Esophagus squamous epithelium (tissue), 5 donors: ENCODE measurements around the gene LRRC31. TPM values are rescaled to one million over a fixed set of nuclear protein-coding genes. Genes with fewer than 3 reads are reported as not detected.

Experiments
- DNase-seq: peaks from one replicate; lab custom pipeline; 2025; lab: John Stamatoyannopoulos, UW
- H3K27ac ChIP-seq, 4 donors: fragments of 200-600 bp; sonication (generic); one replicate each; pipeline ENCODE4 v1.5.1; 2016 to 2019; ENCODE audit warnings: mild to moderate bottlenecking in 1 of 4
- H3K27me3 ChIP-seq, 4 donors: fragments of 200-600 bp; sonication (generic); 1 replicate in 3 of 4; 2 replicates in 1 of 4; pipeline versions ENCODE4 v1.5.1 to v1.6.0; 2017 to 2021; ENCODE audit warnings: antibody characterized with exemption in 1 of 4
- H3K36me3 ChIP-seq, 3 donors: fragments of 200-600 bp; sonication (generic); one replicate each; pipeline ENCODE4 v1.5.1; 2016 to 2019
- H3K4me1 ChIP-seq, 3 donors: fragments of 200-600 bp; sonication (generic); one replicate each; pipeline ENCODE4 v1.5.1; 2017 to 2019
- H3K4me3 ChIP-seq, 4 donors: fragments of 200-600 bp; sonication (generic); 1 replicate in 3 of 4; 2 replicates in 1 of 4; pipeline ENCODE4 v1.5.1; 2016 to 2019; ENCODE audit warnings: mild to moderate bottlenecking in 2 of 4, moderate library complexity in 1 of 4
- H3K9me3 ChIP-seq, 3 donors: fragments of 200-600 bp; sonication (generic); one replicate each; pipeline ENCODE4 v1.5.1; 2016 to 2019
- POLR2A ChIP-seq, 4 donors: fragments of 450-650 bp; IDR thresholded peaks; one replicate each; pipeline ENCODE4 v1.6.1; 2017; ENCODE audit warnings: antibody characterized with exemption in 4 of 4, mild to moderate bottlenecking in 4 of 4, moderate library complexity in 3 of 4
- WGBS, 2 donors: methylation state at CpG; one replicate each; pipeline ENCODE4 v1.1.5; 2018; 5-methylcytosine and 5-hydroxymethylcytosine counted together
- intact Hi-C: fragments of 100-400 bp; cut with DNase I; formaldehyde crosslinking; loops from one replicate; pipeline ENCODE4 v1.15.0; 2022
- total RNA-seq, 4 donors: library from RNA; depleted of rRNA; stranded (reverse); fragments of >200 nt; gene quantifications; one replicate each; pipeline ENCODE4 v1.1.0, GENCODE V29; 2016
- TF ChIP-seq, protein P1 (sequence below), 6 experiments: fragments of 450-650 bp in 4 of 6; fragments of 200-600 bp in 2 of 6; sonication (generic) in 2 of 6; IDR thresholded peaks; one replicate each; pipeline ENCODE4 v1.5.1; 2016 to 2019; ENCODE audit warnings: antibody characterized with exemption in 6 of 6, mild to moderate bottlenecking in 4 of 6, moderate library complexity in 4 of 6
- donor health status: DM: yes; HTN: yes; CAD: no.

The LRRC31 gene
- total RNA-seq, 4 donors from 2014 or later: not detected

DNA sequence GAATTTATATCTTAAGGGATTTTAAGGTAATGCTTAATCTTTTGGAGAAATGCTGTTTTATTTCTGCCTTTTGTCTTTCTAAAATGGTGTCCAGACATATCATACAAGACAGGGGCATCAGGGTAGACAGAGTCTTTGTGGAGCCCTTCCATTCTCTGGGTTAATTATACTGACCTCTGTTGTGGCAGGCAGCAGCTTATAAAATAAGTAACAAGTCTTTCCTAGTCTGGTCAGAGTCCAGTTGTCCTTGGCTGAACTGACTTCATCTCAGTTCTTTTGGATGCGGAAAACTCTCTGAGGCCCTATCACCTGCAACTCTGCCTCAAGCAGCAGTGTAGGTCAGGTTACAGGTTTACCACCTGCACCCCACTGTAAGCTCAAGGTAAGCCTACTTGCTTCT lies 77.4 kb downstream of the LRRC31 start:
- intact Hi-C loops: no loop called here
- Histone ChIP-seq H3K9me3 (no peaks in the 10 kb centered on the region), H3K27ac (no peak overlapping the region), H3K27me3 (no peaks in the 10 kb centered on the region), H3K4me1 (no peaks in the 10 kb centered on the region), H3K36me3 (peaks cover 0 to 40% (median 9%) of the 10 kb centered on the region in 3 donors), H3K4me3 (no peak overlapping the region)
- WGBS, 2 donors: 100% methylated on average over 1 of the region's 1 CpG
- DNase-seq: no peak
- TF ChIP-seq POLR2A (IDR thresholded peaks at IDR 0.05): no peak

DNA sequence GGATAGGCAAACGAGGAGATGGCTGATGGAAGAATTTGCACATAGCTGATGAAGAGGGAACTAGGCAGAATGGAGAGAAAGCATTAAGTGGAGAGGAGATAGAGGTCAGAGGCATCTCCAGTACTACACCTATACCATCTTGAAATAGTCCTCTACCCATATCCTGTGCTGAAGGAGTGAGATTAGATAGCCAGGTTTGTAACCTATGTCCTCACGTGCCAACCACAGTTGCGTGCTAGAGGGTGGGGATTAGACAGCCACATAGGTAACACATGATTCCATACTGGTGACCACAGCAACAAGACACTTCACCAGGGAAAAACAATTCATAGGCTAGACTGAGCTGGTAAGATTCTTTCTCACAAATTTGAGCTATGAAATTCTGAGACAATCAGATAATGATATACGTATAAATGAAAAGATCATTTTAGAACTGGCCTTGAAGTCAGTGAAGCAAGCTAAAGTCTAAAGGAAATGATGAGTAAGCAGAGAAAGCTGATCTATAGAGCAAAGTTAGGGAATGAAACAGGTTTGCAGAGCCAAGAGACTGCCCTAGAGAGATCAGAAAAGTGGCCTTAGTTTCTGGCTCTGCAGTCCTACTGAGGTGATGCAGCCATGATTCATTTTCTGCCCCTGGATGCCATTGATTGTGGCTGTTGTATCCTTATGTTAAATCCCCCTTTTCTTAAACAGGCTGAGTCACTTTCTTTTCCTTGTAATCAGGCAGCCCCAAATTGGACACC lies 78.9 kb downstream of the LRRC31 start:
- no peak for DNase-seq
- H3K4me3 ChIP-seq: no peak overlapping the region
- WGBS, 2 donors: 83 to 90% methylated on average over 4 of the region's 4 CpGs
- peaks cover 0 to 55% (median 16%) of the 10 kb centered on the region in 3 donors for H3K36me3 ChIP-seq
- no peaks in the 10 kb centered on the region for H3K9me3 ChIP-seq
- no peaks in the 10 kb centered on the region for H3K4me1 ChIP-seq
- intact Hi-C loops: no loop called here
- no peaks in the 10 kb centered on the region for H3K27me3 ChIP-seq
- H3K27ac ChIP-seq: no peak overlapping the region
- TF ChIP-seq, protein P1, sequence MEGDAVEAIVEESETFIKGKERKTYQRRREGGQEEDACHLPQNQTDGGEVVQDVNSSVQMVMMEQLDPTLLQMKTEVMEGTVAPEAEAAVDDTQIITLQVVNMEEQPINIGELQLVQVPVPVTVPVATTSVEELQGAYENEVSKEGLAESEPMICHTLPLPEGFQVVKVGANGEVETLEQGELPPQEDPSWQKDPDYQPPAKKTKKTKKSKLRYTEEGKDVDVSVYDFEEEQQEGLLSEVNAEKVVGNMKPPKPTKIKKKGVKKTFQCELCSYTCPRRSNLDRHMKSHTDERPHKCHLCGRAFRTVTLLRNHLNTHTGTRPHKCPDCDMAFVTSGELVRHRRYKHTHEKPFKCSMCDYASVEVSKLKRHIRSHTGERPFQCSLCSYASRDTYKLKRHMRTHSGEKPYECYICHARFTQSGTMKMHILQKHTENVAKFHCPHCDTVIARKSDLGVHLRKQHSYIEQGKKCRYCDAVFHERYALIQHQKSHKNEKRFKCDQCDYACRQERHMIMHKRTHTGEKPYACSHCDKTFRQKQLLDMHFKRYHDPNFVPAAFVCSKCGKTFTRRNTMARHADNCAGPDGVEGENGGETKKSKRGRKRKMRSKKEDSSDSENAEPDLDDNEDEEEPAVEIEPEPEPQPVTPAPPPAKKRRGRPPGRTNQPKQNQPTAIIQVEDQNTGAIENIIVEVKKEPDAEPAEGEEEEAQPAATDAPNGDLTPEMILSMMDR (IDR thresholded peaks at IDR 0.05): no peak
- no peak for TF ChIP-seq POLR2A (IDR thresholded peaks at IDR 0.05)

DNA sequence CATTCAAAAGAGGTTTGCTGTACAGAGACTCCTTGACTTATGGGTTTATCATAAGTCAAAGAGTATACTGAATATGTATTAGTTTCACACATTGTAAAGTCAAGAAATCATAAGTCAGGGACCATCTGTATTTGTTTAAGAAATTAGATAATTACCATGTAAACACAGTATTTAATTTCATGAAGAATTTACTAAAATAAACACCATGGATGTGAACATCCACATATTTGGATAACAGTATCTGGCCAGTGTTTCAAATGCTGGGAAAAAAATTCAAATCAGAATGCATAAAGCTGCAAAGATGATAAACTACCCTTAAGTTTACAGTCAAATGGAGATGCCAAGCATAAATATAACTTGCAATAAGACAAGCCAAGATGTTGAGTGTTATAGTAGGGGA lies 79.5 kb downstream of the LRRC31 start:
- Histone ChIP-seq H3K36me3 (peaks cover 0 to 61% (median 20%) of the 10 kb centered on the region in 3 donors), H3K9me3 (no peaks in the 10 kb centered on the region), H3K4me3 (no peak overlapping the region), H3K4me1 (no peaks in the 10 kb centered on the region), H3K27me3 (no peaks in the 10 kb centered on the region), H3K27ac (no peak overlapping the region)
- TF ChIP-seq POLR2A (IDR thresholded peaks at IDR 0.05): no peak
- TF ChIP-seq, protein P1 (IDR thresholded peaks at IDR 0.05): no peak
- intact Hi-C loops: no loop called here
- no peak for DNase-seq

Other genes starting within 250 kb of the LRRC31 start
- 10 to 100 TPM; 21.0 to 42.0 (median 26.6) TPM for gene MECOM, start 206.2 kb downstream of the LRRC31 start, total RNA-seq
- gene TERC, start 104.9 kb downstream of the LRRC31 start, total RNA-seq: 100 to 1,000 TPM; 120 to 221 (median 166) TPM
- 1 to 10 TPM in 3 of 4 donors, under 1 TPM in 1; 0.45 to 3.1 (median 2.0) TPM for gene ACTRT3, start 100.4 kb downstream of the LRRC31 start, total RNA-seq
- 10 to 100 TPM in 3 of 4 donors, 1 to 10 TPM in 1; 6.5 to 19.1 (median 12.4) TPM for gene MYNN, start 96.5 kb downstream of the LRRC31 start, total RNA-seq
- gene LRRIQ4, start 57.1 kb downstream of the LRRC31 start, total RNA-seq: not detected
- 1 to 10 TPM in 1 of 4 donors, under 1 TPM in 1, not detected in 2; 0.35 to 1.3 TPM for gene LRRC34, start 57.0 kb downstream of the LRRC31 start, total RNA-seq
- gene SAMD7, start 41.6 kb upstream of the LRRC31 start, total RNA-seq: not detected
- 10 to 100 TPM; 15.0 to 49.8 (median 23.6) TPM for gene SEC62, start 96.9 kb upstream of the LRRC31 start, total RNA-seq
- 1 to 10 TPM in 3 of 4 donors, under 1 TPM in 1; 0.88 to 4.5 (median 2.9) TPM for gene GPR160, start 168.1 kb upstream of the LRRC31 start, total RNA-seq